Lower leg skin (tissue), 3 donors: Measurements from ENCODE around the gene RAB39A.

ENCODE experiments used
- CTCF ChIP-seq, 3 donors: fragments of 450-650 bp; IDR thresholded peaks; one replicate each; pipeline ENCODE4 v1.5.1; 2016; ENCODE audit warnings: antibody characterized with exemption in 3 of 3, mild to moderate bottlenecking in 3 of 3, moderate library complexity in 2 of 3
- POLR2A ChIP-seq, 2 donors: fragments of 450-650 bp; IDR thresholded peaks; one replicate each; pipeline ENCODE4 v1.6.1; 2016 to 2017; ENCODE audit warnings: antibody characterized with exemption in 2 of 2, mild to moderate bottlenecking in 1 of 2, moderate library complexity in 1 of 2

- TF ChIP-seq POLR2A (IDR thresholded peaks at IDR 0.05) = no peak
- TF ChIP-seq CTCF (IDR thresholded peaks at IDR 0.05) = no peak
These were observed 1.5 kb downstream of the RAB39A start for GRCh38 chr11:107929611-107930200.
